Stimulated activated CD8-positive, alpha-beta memory T cell treated with anti-CD3 and anti-CD28 coated beads, Interleukin-7, amount 100 ng/mL, for 48 hours (primary cell): ENCODE results near the gene MYOZ3.

Experiments used
- DNase-seq, 2 donors: peaks; one replicate each; pipeline ENCODE4 v3.0.0-alpha.2; 2020; ENCODE audit warnings: low read depth in 1 of 2; ENCODE audit errors: extremely low read depth in 1 of 2

The MYOZ3 gene

GRCh38 chr5:150658121-150658520 lies 2.9 kb upstream of the MYOZ3 start:
- no peak for DNase-seq

GRCh38 chr5:150658699-150659265 lies 2.3 kb upstream of the MYOZ3 start:
- DNase-seq: no peak

- no peak for DNase-seq
These were observed 1.5 kb upstream of the MYOZ3 start for GRCh38 chr5:150659360-150660107.

GRCh38 chr5:150660108-150660831 lies 781 bp upstream of the MYOZ3 start:
- DNase-seq: no peak

GRCh38 chr5:150661821-150662596 lies 958 bp downstream of the MYOZ3 start:
- no peak for DNase-seq

- no peak for DNase-seq
These were observed 1.9 kb downstream of the MYOZ3 start for GRCh38 chr5:150662731-150663516.

GRCh38 chr5:150663936-150664335 lies 2.9 kb downstream of the MYOZ3 start:
- DNase-seq: no peak

- no peak for DNase-seq
These were observed 4.0 kb downstream of the MYOZ3 start for GRCh38 chr5:150665044-150665443.

GRCh38 chr5:150670275-150670947 lies 9.4 kb downstream of the MYOZ3 start:
- no peak for DNase-seq

GRCh38 chr5:150670948-150671310 lies 9.9 kb downstream of the MYOZ3 start:
- DNase-seq: no peak

- no peak for DNase-seq
These were observed 10.6 kb downstream of the MYOZ3 start for GRCh38 chr5:150671509-150672236.

GRCh38 chr5:150672237-150672883 lies 11.3 kb downstream of the MYOZ3 start:
- no peak for DNase-seq

- DNase-seq: no peak
These were observed 11.8 kb downstream of the MYOZ3 start for GRCh38 chr5:150672884-150673275.

- DNase-seq: no peak
These were observed 13.3 kb downstream of the MYOZ3 start for GRCh38 chr5:150674341-150674821.

GRCh38 chr5:150675069-150675468 lies 14.0 kb downstream of the MYOZ3 start:
- DNase-seq: no peak

GRCh38 chr5:150676578-150676977 lies 15.5 kb downstream of the MYOZ3 start:
- no peak for DNase-seq

- no peak for DNase-seq
These were observed 28.1 kb downstream of the MYOZ3 start for GRCh38 chr5:150689120-150689519.

- no peak for DNase-seq
These were observed 29.7 kb downstream of the MYOZ3 start for GRCh38 chr5:150690760-150691159.

GRCh38 chr5:150692276-150692675 lies 31.2 kb downstream of the MYOZ3 start:
- no peak for DNase-seq
